ENCODE results near the gene DUSP22. TPM values are rescaled to one million over a fixed set of nuclear protein-coding genes. Genes with fewer than 3 reads are reported as not detected.

DUSP22 gene
- total RNA-seq, 2 donors from 2014 or later = 20.5 to 24.5 TPM

DNA sequence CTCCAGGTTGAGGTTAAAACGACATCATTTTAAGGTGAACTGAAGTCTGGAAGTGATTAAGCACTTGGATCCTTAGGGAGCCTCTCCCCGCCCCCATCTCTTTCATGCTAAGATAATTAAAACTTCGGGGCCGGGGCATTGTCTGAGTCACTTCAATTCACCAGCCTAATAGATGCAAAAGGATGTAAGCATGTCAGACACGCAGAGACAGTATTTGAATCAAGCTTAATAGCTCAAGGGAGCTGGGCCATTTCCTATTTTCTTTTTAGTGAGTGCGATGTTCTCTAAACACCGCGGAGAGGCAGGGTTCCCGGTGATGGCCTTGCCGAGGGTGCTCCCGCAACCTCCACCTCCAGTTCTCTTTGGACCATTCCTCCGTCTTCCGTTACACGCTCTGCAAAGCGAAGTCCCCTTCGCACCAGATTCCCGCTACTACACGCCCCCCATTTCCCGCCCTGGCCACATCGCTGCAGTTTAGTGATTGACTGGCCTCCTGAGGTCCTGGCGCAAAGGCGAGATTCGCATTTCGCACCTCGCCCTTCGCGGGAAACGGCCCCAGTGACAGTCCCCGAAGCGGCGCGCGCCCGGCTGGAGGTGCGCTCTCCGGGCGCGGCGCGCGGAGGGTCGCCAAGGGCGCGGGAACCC, 98.7 kb downstream of the DUSP22 start:
- no peak overlapping the region for H3K27ac ChIP-seq
- H3K9ac ChIP-seq (ENCODE audit: low read depth in 2 of 2, low read length in 2 of 2) = peak overlapping the region in 1 of 2 donors; percentile 44
- no peaks in the 10 kb centered on the region for H3K9me3 ChIP-seq
- DNase-seq = no peak
- no peaks in the 10 kb centered on the region for H3K36me3 ChIP-seq
- no peaks in the 10 kb centered on the region for H3K4me1 ChIP-seq
- peaks cover 54% of the 10 kb centered on the region for H3K27me3 ChIP-seq
- intact Hi-C loops (cut with DNase I) = no loop called here
- H3K4me3 ChIP-seq = peak overlapping the region; percentile 37
- TF ChIP-seq, protein P1, sequence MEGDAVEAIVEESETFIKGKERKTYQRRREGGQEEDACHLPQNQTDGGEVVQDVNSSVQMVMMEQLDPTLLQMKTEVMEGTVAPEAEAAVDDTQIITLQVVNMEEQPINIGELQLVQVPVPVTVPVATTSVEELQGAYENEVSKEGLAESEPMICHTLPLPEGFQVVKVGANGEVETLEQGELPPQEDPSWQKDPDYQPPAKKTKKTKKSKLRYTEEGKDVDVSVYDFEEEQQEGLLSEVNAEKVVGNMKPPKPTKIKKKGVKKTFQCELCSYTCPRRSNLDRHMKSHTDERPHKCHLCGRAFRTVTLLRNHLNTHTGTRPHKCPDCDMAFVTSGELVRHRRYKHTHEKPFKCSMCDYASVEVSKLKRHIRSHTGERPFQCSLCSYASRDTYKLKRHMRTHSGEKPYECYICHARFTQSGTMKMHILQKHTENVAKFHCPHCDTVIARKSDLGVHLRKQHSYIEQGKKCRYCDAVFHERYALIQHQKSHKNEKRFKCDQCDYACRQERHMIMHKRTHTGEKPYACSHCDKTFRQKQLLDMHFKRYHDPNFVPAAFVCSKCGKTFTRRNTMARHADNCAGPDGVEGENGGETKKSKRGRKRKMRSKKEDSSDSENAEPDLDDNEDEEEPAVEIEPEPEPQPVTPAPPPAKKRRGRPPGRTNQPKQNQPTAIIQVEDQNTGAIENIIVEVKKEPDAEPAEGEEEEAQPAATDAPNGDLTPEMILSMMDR (IDR thresholded peaks at IDR 0.05) = no peak

DNA sequence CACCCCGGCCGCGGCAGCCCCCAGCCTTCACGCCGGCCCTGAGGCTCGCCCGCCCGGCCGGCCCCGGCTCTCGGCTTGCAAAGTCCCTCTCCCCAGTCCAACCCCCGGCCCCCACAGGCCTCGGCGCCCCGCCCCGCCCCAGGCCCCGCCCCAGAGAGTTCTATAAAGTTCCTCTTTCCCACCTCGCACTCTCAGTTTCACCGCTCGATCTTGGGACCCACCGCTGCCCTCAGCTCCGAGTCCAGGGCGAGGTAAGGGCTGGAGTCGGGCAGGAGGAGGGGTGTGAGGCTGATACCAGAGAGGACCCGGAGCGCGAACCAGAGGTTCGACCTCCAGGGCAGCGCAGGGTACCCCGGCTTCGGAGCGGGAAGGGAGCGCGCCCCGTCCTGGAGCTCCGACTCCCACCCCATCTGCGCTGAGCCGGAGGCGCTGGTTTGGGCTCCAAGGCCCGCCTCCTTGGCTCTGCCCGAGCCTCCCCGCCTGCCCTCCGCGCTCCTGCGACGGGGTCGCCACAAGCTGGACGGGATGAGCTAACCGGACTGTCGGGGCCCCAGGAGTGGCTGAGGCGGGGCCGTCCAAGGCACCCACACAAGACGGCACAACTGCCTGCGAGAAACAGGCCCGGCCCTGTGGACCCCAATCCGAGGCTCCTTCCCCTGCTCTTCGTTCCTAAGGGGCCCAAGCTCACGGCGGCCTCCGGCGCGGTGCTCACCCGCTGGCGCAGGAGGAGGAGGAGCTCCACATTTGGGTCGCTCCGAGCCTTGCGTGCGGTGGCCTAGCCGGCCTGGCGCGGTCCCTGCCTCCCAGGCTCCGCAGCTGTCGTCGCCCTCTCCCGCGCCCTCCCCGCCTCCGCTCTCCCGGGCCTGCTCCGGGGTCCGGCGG, 99.5 kb downstream of the DUSP22 start, which contains the start of gene IRF4:
TSS of gene IRF4 (plus strand) at position 194 of the 882 bp plus-strand sequence. CDS start 1,401 bp downstream, outside the sequence.
- H3K9ac ChIP-seq (ENCODE audit: low read depth in 2 of 2, low read length in 2 of 2) = peak within 1 kb of the TSS; percentile 51 to 68
- intact Hi-C loops (cut with DNase I) = no loop called here
- TF ChIP-seq, protein P1 (IDR thresholded peaks at IDR 0.05) = no peak
- H3K36me3 ChIP-seq = no peaks in the 10 kb centered on the region
- peaks cover 54% of the 10 kb centered on the region for H3K27me3 ChIP-seq
- H3K27ac ChIP-seq = no peak within 1 kb of the TSS
- peak; percentile 36 for DNase-seq
- peak within 1 kb of the TSS; percentile 37 for H3K4me3 ChIP-seq
- H3K4me1 ChIP-seq = no peaks in the 10 kb centered on the region
- H3K9me3 ChIP-seq = no peaks in the 10 kb centered on the region

DNA sequence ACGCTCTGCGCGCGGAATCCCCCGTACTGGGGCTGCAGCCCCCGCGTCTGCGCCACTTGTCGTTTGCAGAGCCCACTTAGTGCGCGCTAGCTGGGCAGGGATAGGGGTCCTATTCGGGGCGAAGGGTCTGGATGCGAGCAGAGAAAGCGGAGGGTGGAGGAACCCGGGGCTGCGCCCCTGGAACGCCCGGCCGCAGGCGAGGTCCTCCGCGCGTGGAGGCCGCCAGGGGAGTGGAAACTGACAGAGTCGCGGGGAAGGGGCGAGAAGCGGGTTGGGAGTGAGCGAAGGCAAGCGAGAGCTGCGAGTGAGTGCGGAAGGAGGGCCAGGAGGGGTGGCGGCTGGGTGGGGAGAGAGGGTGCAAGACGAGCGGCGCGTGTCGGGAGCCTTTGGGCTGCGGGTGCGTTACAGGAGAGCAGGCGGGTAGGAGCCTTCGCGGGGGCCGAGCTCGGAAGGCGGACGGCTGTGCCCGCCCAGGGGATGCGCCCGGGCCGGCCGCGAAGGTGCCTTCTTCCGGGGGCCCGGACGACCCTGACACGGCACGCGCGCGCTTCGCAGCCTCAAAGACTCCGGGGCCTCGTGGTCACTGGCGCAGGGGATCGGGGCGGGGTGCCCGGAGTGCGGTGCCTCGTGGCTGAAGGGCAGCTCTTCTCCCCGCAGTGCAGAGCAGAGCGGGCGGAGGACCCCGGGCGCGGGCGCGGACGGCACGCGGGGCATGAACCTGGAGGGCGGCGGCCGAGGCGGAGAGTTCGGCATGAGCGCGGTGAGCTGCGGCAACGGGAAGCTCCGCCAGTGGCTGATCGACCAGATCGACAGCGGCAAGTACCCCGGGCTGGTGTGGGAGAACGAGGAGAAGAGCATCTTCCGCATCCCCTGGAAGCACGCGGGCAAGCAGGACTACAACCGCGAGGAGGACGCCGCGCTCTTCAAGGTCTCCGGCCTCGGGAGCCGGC, 100.4 kb downstream of the DUSP22 start:
- peak overlapping the region; percentile 51 to 68 for H3K9ac ChIP-seq (ENCODE audit: low read depth in 2 of 2, low read length in 2 of 2)
- DNase-seq = no peak
- intact Hi-C loops (cut with DNase I) = no loop called here

DNA sequence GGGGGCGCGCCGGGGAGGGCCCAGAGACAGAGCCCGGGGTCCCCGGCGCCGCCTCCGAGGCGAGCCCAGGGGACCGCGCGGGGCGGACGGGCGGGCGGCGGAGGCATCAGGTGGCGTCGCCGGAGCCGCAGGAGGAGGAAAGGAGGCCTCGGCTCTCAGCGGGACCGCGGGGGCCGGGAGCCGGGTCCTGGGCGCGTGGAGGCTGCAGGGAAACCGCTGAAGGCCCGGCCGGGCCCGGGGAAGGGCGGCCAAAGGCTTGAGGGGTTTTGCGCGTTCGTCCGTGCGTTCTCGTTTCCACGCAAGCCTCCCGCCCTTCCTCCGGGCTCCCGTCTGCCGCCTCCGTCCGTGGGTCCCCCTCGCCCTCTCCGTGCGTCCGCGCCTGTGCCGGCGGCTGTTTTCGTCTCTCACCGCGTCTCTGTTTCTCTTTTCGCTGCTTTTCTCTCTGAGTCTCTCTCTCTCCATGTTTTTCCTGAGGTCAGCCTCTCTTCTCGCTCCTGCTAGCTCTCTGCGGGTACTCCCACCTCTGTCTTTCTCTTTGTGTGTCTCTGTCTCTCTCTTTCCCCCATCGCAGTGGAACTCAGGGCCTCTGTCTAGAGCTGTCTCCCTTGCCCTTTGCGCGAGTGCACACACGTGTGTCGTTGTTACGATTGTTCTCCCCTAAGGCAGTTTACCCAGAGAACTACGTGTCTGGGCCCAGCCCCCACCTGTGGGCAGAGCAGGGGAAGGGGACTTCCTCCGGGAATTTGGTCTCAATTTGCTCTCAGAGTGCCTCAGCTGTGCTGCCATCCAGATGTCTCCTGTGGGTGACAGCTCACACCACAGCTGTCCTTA, 101.3 kb downstream of the DUSP22 start:
- intact Hi-C loops (cut with DNase I) = no loop called here
- no peak for DNase-seq
- peak overlapping the region; percentile 37 for H3K4me3 ChIP-seq

More for the DNA sequence above, 100.4 kb downstream of the DUSP22 start:
- H3K4me3 ChIP-seq = peak overlapping the region; percentile 37
- H3K27ac ChIP-seq = no peak overlapping the region
- TF ChIP-seq, protein P1 (IDR thresholded peaks at IDR 0.05) = no peak
- no peaks in the 10 kb centered on the region for H3K4me1 ChIP-seq
- peaks cover 54% of the 10 kb centered on the region for H3K27me3 ChIP-seq
- no peaks in the 10 kb centered on the region for H3K36me3 ChIP-seq
- no peaks in the 10 kb centered on the region for H3K9me3 ChIP-seq

More for the DNA sequence above, 101.3 kb downstream of the DUSP22 start:
- H3K36me3 ChIP-seq = no peaks in the 10 kb centered on the region
- H3K9me3 ChIP-seq = no peaks in the 10 kb centered on the region
- TF ChIP-seq, protein P1 (IDR thresholded peaks at IDR 0.05) = no peak
- peak overlapping the region in 1 of 2 donors; percentile 66 for H3K9ac ChIP-seq (ENCODE audit: low read depth in 2 of 2, low read length in 2 of 2)
- no peaks in the 10 kb centered on the region for H3K4me1 ChIP-seq
- H3K27ac ChIP-seq = no peak overlapping the region
- H3K27me3 ChIP-seq = peaks cover 54% of the 10 kb centered on the region

All from colonic mucosa (tissue), 4 donors.